M059J (cell line): ENCODE measurements around the gene MAPKAPK3. TPM values are rescaled to one million over a fixed set of nuclear protein-coding genes. Genes with fewer than 3 reads are reported as not detected.
"Not testable (repeated sequence)": the region's sequence is repeated elsewhere in the genome, so short reads cannot be mapped to it uniquely, and the experiment has no call there.

Source experiments
- DNase-seq: peaks from one replicate; pipeline ENCODE4 v3.0.0-alpha.2; 2012; ENCODE audit warnings: low read depth
- total RNA-seq: library from RNA; depleted of rRNA; stranded (reverse); fragments of >200 nt; shearing (Covaris generic); gene quantifications from 2 replicates; pipeline ENCODE4 v1.2.3, GENCODE V29; 2014; rRNA removed

The MAPKAPK3 gene
- total RNA-seq, 1 experiment from 2014 or later: 46.4 TPM

DNA sequence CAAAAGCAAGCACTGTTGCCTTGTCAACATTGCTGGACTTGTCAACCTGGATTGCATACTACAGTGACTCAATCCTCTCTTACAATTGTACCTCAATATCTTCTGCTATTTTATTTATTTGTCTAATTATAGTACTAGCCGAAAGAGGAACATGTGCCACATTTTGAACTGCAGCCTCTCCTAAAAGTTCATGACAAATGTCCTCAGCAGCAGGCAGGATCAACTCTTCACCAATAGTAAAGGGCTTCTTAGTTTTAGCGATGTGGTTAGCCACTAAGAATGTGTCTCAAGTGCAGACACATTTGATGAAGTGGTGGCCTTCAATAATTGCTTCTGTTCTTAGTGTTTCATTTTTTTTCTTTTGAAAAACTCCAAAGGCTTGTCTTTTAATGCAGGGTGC lies 71.0 kb downstream of the MAPKAPK3 start:
- no peak for DNase-seq

DNA sequence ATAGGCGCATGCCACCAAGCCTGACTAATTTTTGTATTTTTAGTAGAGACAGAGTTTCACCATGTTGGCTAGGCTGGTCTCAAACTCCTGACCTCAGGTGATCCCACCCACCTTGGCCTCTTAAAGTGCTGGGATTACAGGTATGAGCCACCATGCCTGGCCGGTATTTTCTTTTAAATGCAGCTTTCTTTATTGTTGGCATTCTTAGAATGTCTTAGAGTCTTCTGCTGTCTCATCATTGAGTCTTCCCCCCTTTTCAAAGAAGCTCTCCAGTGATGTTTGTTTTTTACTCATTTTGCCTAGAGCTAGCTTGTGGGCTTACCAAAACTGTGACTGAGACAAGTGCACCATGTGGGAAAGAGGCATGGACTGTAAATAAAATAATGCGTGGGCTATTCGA lies 71.7 kb downstream of the MAPKAPK3 start:
- not testable (repeated sequence) for DNase-seq

DNA sequence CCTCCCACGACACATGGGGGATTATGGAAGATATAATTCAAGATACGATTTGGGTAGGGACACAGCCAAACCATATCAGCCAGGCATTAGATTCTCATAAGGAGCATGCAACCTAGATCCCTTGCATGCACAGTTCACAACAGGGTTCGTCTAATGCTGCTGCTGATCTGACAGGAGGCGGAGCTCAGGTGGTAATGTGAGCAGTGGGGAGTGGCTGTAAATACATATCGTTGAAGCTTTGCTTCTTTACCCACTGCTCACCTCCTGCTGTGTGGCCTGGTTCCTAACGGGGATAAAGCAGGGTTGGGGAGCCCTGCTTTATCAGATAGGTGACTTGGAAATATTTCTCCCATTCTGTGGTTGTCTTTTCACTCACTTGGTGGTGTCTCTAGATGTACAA lies 72.6 kb downstream of the MAPKAPK3 start:
- DNase-seq: no peak

DNA sequence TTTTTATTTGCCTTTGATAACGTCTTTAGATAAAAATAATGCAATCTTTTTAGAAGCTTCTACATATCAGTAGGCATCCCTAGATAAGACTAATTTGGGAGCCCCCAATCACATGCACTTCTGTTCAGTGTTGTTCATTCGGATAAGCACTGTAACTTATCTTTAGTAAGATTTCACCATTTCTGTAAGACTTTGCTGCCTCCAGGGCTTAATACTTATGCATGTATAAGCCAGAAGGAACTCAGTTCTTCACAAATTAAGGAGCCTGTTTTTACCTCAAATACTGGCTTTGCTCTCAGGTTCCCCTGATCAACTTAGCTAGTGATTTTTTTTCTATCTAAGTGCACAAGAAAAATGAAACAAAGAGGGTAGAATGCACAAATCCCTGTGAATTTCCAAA lies 78.1 kb downstream of the MAPKAPK3 start:
- DNase-seq: no peak

DNA sequence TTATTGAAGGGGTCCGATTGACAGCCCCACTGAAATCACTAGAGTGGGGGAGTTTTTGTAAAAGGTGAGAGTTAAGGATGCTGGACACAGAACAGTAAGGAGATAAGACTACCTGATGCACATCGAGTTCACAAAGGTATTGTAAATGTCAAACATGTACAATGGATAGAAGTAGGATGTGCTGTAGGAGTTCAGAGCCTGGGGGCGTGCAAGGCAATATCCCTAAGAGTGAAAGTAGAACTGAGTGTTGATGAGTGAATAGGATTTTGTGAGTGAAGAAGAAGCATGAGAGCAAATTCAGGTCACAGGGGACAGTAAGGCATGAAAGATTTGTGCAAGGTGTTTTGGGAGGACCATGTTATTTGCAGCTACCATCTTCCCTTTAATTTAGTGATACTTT lies 79.3 kb downstream of the MAPKAPK3 start:
- no peak for DNase-seq

DNA sequence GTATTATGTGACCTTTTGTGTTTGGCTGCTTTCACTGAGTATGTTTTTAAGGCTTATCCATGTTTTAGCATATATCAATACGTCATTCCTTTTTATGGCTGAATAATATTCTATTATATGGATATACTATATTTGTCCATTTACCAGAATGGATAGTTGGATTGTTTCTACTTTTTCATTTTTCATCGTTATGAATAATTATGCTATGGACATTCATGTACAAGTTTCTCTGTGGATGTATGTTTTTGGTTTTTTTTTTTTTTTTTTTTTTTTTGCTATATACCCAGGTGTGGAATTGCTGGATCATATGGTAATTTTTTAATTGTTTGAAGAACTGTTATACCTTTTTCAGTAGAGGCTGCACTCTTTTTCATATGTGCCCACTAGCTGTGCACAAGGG lies 81.3 kb downstream of the MAPKAPK3 start:
- no peak for DNase-seq

Other genes with a start within 250 kb of the MAPKAPK3 start
- gene CACNA2D2, start 113.5 kb upstream of the MAPKAPK3 start, total RNA-seq: not detected in 2 replicates
- 0.05 and 2.7 TPM in 2 replicates for gene C3orf18, start 49.4 kb upstream of the MAPKAPK3 start, total RNA-seq
- 5.5 and 7.3 TPM in 2 replicates for gene HEMK1, start 47.6 kb upstream of the MAPKAPK3 start, total RNA-seq
- gene CISH, start 5.4 kb upstream of the MAPKAPK3 start, total RNA-seq: 0.81 and 0.99 TPM in 2 replicates
- 0.52 and 1.0 TPM in 2 replicates for gene DOCK3, start 57.8 kb downstream of the MAPKAPK3 start, total RNA-seq